ENCODE results near the gene CDKL4. TPM values are rescaled to one million over a fixed set of nuclear protein-coding genes. Genes with fewer than 3 reads are reported as not detected.
A peak's percentile ranks its signal among the peaks of the same experiment; 100 is the strongest.

CDKL4 gene
- total and polyA plus RNA-seq, 5 donors from 2014 or later: 0.25 to 1.6 (median 0.43) TPM

GRCh38 chr2:39128919-39129391, 114.8 kb downstream of the CDKL4 start:
- no peaks in the 10 kb centered on the region for H3K36me3 Mint-ChIP-seq
- no peaks in the 10 kb centered on the region for H3K36me3 ChIP-seq (ENCODE audit: control insufficient read depth, insufficient read depth, low read length)
- no peaks in the 10 kb centered on the region for H3K9me3 ChIP-seq (ENCODE audit: control insufficient read depth in 2 of 2, low read length in 2 of 2)
- peaks cover 24 to 66% (median 45%) of the 10 kb centered on the region in 4 donors for H3K4me1 Mint-ChIP-seq
- H3K4me3 ChIP-seq (ENCODE audit: low read depth, low read length): peak overlapping the region; percentile 66
- peaks cover 48% of the 10 kb centered on the region for H3K4me1 ChIP-seq (ENCODE audit: control insufficient read depth, insufficient read depth, low read length, poor library complexity, severe bottlenecking)
- DNase-seq (peak; percentile 34 to 95 (median 82)), ATAC-seq (ENCODE audit: low read depth in 2 of 2) (peak; percentile 51 to 57)
- H3K27ac Mint-ChIP-seq: peak overlapping the region; percentile 91 to 95 (median 91)
- H3K4me3 Mint-ChIP-seq: peak overlapping the region; percentile 35 to 77 (median 54)
- peaks cover 27% of the 10 kb centered on the region for H3K27me3 Mint-ChIP-seq
- peak overlapping the region; percentile 70 for H3K27ac ChIP-seq (ENCODE audit: insufficient read depth, low read length, poor library complexity, severe bottlenecking)
- H3K9me3 Mint-ChIP-seq: peaks cover 0 to 2% (median 0%) of the 10 kb centered on the region in 7 donors
- H3K27me3 ChIP-seq (ENCODE audit: control insufficient read depth, insufficient read depth, low read length): no peaks in the 10 kb centered on the region

DNA sequence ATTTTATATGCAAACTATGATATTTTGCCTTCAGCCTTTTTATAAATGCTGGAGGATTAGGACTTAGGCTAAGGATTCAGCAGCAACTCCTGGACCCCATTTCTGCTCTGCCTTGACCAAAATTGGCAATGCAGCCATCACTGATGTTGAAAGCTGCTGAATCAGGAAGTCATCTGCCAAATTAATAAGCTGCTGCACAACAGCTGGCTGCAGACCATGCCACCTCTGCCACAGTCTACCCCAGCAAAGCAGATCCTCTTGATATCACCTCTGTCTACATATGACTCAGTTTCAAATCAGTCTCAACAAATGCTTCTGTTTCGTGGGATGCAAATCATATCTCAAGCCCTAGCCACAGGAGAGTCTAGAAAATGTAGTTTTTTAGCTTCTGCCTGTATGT, 115.8 kb downstream of the CDKL4 start:
- peaks cover 27 to 67% (median 49%) of the 10 kb centered on the region in 4 donors for H3K4me1 Mint-ChIP-seq
- peaks cover 17% of the 10 kb centered on the region for H3K27me3 Mint-ChIP-seq
- H3K4me1 ChIP-seq (ENCODE audit: control insufficient read depth, insufficient read depth, low read length, poor library complexity, severe bottlenecking): peaks cover 56% of the 10 kb centered on the region
- no peaks in the 10 kb centered on the region for H3K36me3 Mint-ChIP-seq
- no peaks in the 10 kb centered on the region for H3K9me3 Mint-ChIP-seq
- peak; percentile 32 to 44 for ATAC-seq (ENCODE audit: low read depth in 2 of 2)
- no peaks in the 10 kb centered on the region for H3K9me3 ChIP-seq (ENCODE audit: control insufficient read depth in 2 of 2, low read length in 2 of 2)
- no peaks in the 10 kb centered on the region for H3K36me3 ChIP-seq (ENCODE audit: control insufficient read depth, insufficient read depth, low read length)
- DNase-seq: peak in 2 of 3 donors; percentile 22 to 89
- peak overlapping the region; percentile 66 for H3K4me3 ChIP-seq (ENCODE audit: low read depth, low read length)
- H3K27me3 ChIP-seq (ENCODE audit: control insufficient read depth, insufficient read depth, low read length): no peaks in the 10 kb centered on the region
- peak overlapping the region; percentile 46 to 82 (median 78) for H3K4me3 Mint-ChIP-seq
- peak overlapping the region; percentile 70 for H3K27ac ChIP-seq (ENCODE audit: insufficient read depth, low read length, poor library complexity, severe bottlenecking)
- H3K27ac Mint-ChIP-seq: peak overlapping the region; percentile 86 to 91 (median 89)

Other genes with a start within 250 kb of the CDKL4 start
- gene SOS1, start 122.9 kb downstream of the CDKL4 start, total RNA-seq: 50.4 TPM
- gene SOS1, start 122.9 kb downstream of the CDKL4 start, polyA plus RNA-seq: 10 to 100 TPM in 3 of 4 donors, 1 to 10 TPM in 1; 5.5 to 15.2 (median 11.9) TPM
- gene MAP4K3, start 193.3 kb upstream of the CDKL4 start, total RNA-seq: 28.7 TPM
- gene MAP4K3, start 193.3 kb upstream of the CDKL4 start, polyA plus RNA-seq: 1 to 10 TPM; 1.4 to 3.3 (median 2.0) TPM